ENCODE measurements around the gene CDH20. TPM values are rescaled to one million over a fixed set of nuclear protein-coding genes. Genes with fewer than 3 reads are reported as not detected.

Gene CDH20
- total and polyA plus RNA-seq, 8 donors, result 0.15 to 1.5 (median 0.43) TPM; not detected in 5

- Histone ChIP-seq H3K9me3 (no peaks in the 10 kb centered on the region), H3K27ac (no peak overlapping the region), H3K4me1 (peaks cover 0 to 12% (median 3%) of the 10 kb centered on the region in 4 donors), H3K36me3 (no peaks in the 10 kb centered on the region), H3K27me3 (no peaks in the 10 kb centered on the region), H3K4me3 (no peak overlapping the region)
- no peak for DNase-seq
- WGBS, 5 donors, result 67 to 84% (median 83%) methylated on average over 9 to 11 of the region's 11 CpGs
- TF ChIP-seq EP300 (IDR thresholded peaks at IDR 0.05) (no peak), POLR2A (IDR thresholded peaks at IDR 0.05) (no peak), POLR2AphosphoS5 (IDR thresholded peaks at IDR 0.05) (no peak), CTCF (IDR thresholded peaks at IDR 0.05) (no peak)
- intact Hi-C loops (cut with DNase I; ENCODE audit: low total_unique reads), result loop anchor here (10.0 kb wide), 1 partner anchor 575 kb away; no protein-coding TSS in a partner anchor
These were observed 216.7 kb downstream of the CDH20 start for GRCh38 chr18:61549889-61550288.

GRCh38 chr18:61551586-61551985, 218.4 kb downstream of the CDH20 start:
- Histone ChIP-seq H3K36me3 (no peaks in the 10 kb centered on the region), H3K4me3 (no peak overlapping the region), H3K4me1 (no peaks in the 10 kb centered on the region), H3K9me3 (no peaks in the 10 kb centered on the region), H3K27ac (no peak overlapping the region), H3K27me3 (no peaks in the 10 kb centered on the region)
- 16 to 31% (median 23%) methylated on average over 5 of the region's 5 CpGs for WGBS, 5 donors
- intact Hi-C loops (cut with DNase I; ENCODE audit: low total_unique reads), result loop anchor here (10.0 kb wide), 1 partner anchor 573 kb away; no protein-coding TSS in a partner anchor
- peak in 1 of 2 donors; percentile 86 for DNase-seq
- TF ChIP-seq POLR2A (IDR thresholded peaks at IDR 0.05) (no peak), POLR2AphosphoS5 (IDR thresholded peaks at IDR 0.05) (no peak), EP300 (IDR thresholded peaks at IDR 0.05) (no peak), CTCF (IDR thresholded peaks at IDR 0.05) (peak in 5 of 7 experiments; percentile 56 to 88 (median 80))

GRCh38 chr18:61553045-61553659, 219.9 kb downstream of the CDH20 start:
- no peak for TF ChIP-seq POLR2AphosphoS5 (IDR thresholded peaks at IDR 0.05)
- TF ChIP-seq EP300 (IDR thresholded peaks at IDR 0.05), result no peak
- no peak for TF ChIP-seq CTCF (IDR thresholded peaks at IDR 0.05)
- no peak for TF ChIP-seq POLR2A (IDR thresholded peaks at IDR 0.05)
- WGBS, 5 donors, result 67 to 73% (median 69%) methylated on average over 4 of the region's 4 CpGs
- no peak for DNase-seq
- Histone ChIP-seq H3K27ac (no peak overlapping the region), H3K4me1 (no peaks in the 10 kb centered on the region), H3K27me3 (no peaks in the 10 kb centered on the region), H3K36me3 (no peaks in the 10 kb centered on the region), H3K4me3 (no peak overlapping the region), H3K9me3 (no peaks in the 10 kb centered on the region)
- intact Hi-C loops (cut with DNase I; ENCODE audit: low total_unique reads), result loop anchor here (10.0 kb wide), 1 partner anchor 572 kb away; no protein-coding TSS in a partner anchor

- WGBS, 5 donors, result 71 to 81% (median 72%) methylated on average over 51 to 67 of the region's 67 CpGs
- Histone ChIP-seq H3K4me1 (no peaks in the 10 kb centered on the region), H3K27me3 (no peaks in the 10 kb centered on the region), H3K9me3 (no peaks in the 10 kb centered on the region), H3K27ac (no peak overlapping the region), H3K36me3 (no peaks in the 10 kb centered on the region), H3K4me3 (peak overlapping the region; percentile 14 to 27 (median 16))
- intact Hi-C loops (cut with DNase I; ENCODE audit: low total_unique reads), result loop anchor here (10.0 kb wide), 1 partner anchor 571 kb away; no protein-coding TSS in a partner anchor
- TF ChIP-seq CTCF (IDR thresholded peaks at IDR 0.05), result no peak
- no peak for TF ChIP-seq POLR2AphosphoS5 (IDR thresholded peaks at IDR 0.05)
- no peak for TF ChIP-seq EP300 (IDR thresholded peaks at IDR 0.05)
- TF ChIP-seq POLR2A (IDR thresholded peaks at IDR 0.05), result no peak
- peak in 1 of 2 donors; percentile 55 for DNase-seq
These were observed 221.0 kb downstream of the CDH20 start for GRCh38 chr18:61554117-61554776.

All from stomach (tissue), 9 donors.